NB4 (cell line): ENCODE results near the gene MADCAM1.

ENCODE experiments used
- DNase-seq: peaks from one replicate; pipeline ENCODE4 v3.0.0; 2010; ENCODE audit warnings: low read depth
- H3K4me3 ChIP-seq: one replicate; pipeline ENCODE4 v1.5.1; 2011; ENCODE audit warnings: mild to moderate bottlenecking, low read depth, low read length, moderate library complexity
- MYC ChIP-seq: IDR thresholded peaks from 2 replicates; pipeline ENCODE4 v1.6.1; 2011; ENCODE audit warnings: low read depth, low read length
- POLR2A ChIP-seq: IDR thresholded peaks from 2 replicates; pipeline ENCODE4 v1.6.1; 2011; ENCODE audit warnings: mild to moderate bottlenecking; ENCODE audit not compliant: insufficient read length; ENCODE audit errors: extremely low read depth
- TF ChIP-seq, protein P1 (sequence below): IDR thresholded peaks from 2 replicates; pipeline ENCODE4 v1.6.1; 2011; ENCODE audit warnings: low read depth, low read length
- TF ChIP-seq, protein P2 (sequence below): IDR thresholded peaks from one replicate; pipeline ENCODE4 v1.5.1; 2012; ENCODE audit warnings: low read depth, low read length

MADCAM1 gene

DNA sequence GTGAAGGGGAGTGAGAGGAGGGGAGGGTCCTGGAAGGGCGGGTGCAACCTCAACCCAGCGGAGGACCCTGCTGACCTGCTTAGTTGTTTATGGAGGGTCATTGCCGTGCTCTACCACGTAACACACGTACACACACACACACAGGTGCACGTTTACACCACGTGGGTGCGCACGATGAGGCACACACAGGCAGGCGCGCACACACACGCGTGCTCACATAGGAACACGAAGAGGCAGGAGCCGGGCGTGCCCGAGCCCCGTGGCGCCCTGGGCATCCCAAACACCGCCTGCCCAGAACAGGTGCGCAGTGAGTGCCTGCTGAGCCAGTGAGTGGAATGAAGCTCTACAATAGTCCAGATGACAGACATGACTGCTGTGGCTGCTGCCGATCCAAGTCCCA is 11.2 kb upstream of the MADCAM1 start:
- H3K4me3 ChIP-seq = no peak overlapping the region
- DNase-seq = no peak
- TF ChIP-seq, protein P1, sequence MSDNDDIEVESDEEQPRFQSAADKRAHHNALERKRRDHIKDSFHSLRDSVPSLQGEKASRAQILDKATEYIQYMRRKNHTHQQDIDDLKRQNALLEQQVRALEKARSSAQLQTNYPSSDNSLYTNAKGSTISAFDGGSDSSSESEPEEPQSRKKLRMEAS = no peak
- TF ChIP-seq POLR2A (no peak), MYC (no peak)
- TF ChIP-seq, protein P2, sequence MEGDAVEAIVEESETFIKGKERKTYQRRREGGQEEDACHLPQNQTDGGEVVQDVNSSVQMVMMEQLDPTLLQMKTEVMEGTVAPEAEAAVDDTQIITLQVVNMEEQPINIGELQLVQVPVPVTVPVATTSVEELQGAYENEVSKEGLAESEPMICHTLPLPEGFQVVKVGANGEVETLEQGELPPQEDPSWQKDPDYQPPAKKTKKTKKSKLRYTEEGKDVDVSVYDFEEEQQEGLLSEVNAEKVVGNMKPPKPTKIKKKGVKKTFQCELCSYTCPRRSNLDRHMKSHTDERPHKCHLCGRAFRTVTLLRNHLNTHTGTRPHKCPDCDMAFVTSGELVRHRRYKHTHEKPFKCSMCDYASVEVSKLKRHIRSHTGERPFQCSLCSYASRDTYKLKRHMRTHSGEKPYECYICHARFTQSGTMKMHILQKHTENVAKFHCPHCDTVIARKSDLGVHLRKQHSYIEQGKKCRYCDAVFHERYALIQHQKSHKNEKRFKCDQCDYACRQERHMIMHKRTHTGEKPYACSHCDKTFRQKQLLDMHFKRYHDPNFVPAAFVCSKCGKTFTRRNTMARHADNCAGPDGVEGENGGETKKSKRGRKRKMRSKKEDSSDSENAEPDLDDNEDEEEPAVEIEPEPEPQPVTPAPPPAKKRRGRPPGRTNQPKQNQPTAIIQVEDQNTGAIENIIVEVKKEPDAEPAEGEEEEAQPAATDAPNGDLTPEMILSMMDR = no peak

DNA sequence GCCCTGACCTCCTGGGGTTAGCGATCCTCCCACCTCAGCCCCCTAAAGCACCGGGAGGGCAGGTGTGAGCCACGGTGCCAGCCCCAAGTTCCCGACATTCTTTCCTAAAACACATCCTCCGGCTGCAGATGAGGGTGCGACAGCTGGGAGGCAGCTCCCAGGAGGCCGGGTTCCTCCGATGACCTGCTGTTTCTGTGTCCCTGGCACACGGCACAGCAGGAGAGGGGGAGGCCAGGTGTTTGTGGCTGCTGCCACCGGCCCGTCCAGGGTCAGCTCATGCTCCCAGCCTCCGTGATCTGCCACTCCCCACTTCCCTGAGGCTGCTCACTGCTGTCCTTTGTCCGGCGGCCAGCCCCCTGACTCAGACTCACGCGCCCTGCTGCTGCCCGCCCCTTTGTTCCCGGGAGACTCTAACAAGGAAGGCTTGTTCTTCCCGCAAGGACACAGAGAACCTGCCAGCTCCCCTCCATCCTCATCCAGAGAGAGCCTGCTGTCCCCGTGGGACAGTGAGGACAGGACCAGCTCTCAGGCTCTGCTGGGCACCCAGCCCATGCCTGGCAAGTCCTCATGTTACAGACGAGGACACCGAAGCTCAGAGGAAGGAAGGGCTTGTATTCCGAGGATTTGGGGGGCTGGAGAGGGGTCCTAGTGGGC is 10.6 kb upstream of the MADCAM1 start:
- no peak overlapping the region for H3K4me3 ChIP-seq
- no peak for DNase-seq
- TF ChIP-seq, protein P1 = no peak
- TF ChIP-seq, protein P2 = no peak
- no peak for TF ChIP-seq POLR2A
- TF ChIP-seq MYC = no peak

DNA sequence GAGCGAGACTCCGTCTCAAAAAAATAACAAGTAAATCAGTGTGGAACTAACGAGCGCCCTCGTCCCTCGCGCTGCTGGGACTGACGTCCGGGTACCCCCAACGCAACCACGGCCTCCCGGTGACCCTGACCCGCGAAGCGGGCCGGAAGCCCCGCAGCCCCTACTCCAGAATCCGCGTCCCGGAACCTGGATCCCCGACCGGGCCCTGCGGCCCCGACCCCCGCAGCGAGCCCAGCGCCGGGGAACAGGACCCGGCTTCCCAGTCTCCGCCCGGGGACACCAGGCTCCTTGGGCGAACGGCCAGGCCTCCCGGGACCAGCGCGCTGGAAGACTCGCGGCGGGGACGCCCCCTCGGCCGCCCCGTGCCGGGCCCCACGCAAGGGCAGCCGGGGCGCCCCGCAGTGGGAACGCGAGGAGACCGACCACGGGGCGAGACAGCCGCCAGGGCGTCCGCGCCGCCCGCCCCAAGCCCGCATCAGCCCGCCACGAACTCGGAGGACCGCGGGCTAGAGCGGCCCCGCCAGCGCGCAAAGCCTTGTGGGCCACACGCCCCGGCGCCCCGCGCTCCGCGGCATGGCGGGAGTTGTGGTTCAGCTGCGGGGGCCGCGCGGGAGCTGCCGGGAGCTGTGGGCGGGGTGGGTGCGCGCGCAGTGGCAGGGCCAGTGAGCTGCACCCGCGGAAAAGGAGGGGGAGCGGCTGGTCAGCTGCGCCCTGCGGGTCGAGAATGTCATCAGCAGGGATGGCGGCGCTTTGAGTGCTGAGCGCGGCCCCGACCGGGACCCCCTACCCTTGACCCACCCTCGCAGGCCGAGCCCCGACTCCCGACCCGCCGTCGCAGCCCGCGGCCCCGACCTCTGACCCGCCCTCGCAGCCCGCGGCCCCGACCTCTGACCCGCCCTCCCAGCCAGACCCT is 7.5 kb upstream of the MADCAM1 start:
- peak overlapping the region; percentile 62 for H3K4me3 ChIP-seq
- peak; percentile 92 for DNase-seq
- TF ChIP-seq, protein P2 = no peak
- TF ChIP-seq MYC = peak; percentile 64
- TF ChIP-seq POLR2A = peak; percentile 69
- TF ChIP-seq, protein P1 = peak; percentile 47

DNA sequence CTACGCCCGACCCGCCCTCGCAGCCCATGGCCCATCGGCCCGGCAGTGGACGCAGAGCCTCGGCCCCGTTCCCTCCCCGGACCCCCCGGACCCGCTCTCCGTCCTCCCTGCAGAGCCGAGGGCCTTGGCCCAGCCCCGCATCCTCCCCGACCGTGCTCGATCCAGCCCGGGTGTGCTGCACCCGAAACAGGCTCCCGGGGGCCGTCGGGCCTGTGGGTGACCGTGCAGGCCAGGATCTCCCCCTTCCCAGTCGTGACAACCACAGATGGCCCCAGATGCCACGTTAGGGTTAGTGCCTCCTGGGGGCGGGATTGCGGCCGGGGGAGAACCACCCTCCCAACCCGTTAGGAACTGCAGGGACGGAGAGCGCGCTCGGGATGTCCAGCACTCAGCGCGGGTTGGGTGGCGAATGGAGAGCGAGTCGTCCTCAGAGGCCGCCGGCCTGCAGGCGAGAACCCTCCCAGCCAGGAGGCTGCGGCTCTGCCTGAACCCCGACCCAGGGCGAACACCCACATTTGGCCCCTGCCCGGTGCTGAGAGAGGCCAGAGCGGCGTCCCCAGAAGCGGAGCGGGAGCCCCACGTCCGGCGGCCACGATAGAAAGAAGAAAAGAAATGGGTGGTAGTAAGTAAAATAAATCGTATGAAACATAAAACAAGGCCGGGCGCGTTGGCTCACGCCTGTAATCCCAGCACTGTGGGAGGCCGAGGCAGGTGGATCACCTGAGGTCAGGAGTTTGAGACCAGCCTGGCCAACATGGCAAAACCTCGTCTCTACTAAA is 6.7 kb upstream of the MADCAM1 start:
- peak overlapping the region; percentile 38 for H3K4me3 ChIP-seq
- no peak for DNase-seq
- TF ChIP-seq POLR2A = no peak
- TF ChIP-seq, protein P1 = no peak
- TF ChIP-seq MYC = no peak
- TF ChIP-seq, protein P2 = no peak

DNA sequence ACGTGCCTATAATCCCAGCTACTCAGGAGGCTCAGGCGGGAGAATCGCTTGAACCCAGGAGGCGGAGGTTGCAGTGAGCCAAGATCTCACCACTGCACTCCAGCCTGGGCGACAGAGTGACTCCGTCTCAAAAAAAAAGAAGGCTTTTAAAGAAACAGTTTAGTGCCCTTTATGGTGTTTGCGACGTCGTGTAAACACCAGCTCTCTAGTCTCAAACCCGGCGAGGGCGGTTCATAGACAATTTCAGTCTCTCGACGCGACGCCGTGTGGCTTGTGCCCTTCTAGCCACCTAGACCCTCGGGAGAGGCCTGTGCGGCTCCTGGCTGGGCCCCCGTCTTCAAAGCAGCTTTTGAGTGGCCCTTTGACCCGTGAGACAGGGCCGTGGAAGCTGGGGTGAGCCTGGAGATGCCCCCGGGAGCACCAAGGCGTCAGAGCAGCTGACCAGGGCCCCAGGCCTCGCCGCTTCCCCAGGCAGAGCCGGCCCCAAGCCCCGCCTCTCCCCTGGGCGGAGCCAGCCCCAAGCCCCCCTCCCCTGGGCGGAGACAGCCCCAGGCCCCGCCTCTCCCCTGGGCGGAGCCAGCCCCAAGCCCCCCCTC is 5.0 kb upstream of the MADCAM1 start:
- H3K4me3 ChIP-seq = no peak overlapping the region
- DNase-seq = no peak
- TF ChIP-seq, protein P1 = no peak
- TF ChIP-seq MYC (no peak), POLR2A (no peak)
- TF ChIP-seq, protein P2 = no peak
